SK-N-SH (cell line): ENCODE results near the gene ITGA1.

Source experiments
- EP300 ChIP-seq, 2 experiments: IDR thresholded peaks; 2 replicates each; pipeline versions ENCODE4 v1.4.0 to v1.6.1; 2012; ENCODE audit warnings: borderline replicate concordance in 1 of 2, low read depth in 1 of 2, low read length in 1 of 2
- EZH2phosphoT487 ChIP-seq: fragments of 200-600 bp; sonication (generic); IDR thresholded peaks from 2 replicates; pipeline ENCODE4 v1.6.1; 2017; ENCODE audit warnings: low read depth, mixed run types, mild to moderate bottlenecking, antibody characterized with exemption, moderate library complexity, borderline replicate concordance
- FOXJ3 ChIP-seq: sonication (generic); formaldehyde crosslinking; IDR thresholded peaks from 2 replicates; pipeline ENCODE4 v1.5.1; 2020; ENCODE audit warnings: mild to moderate bottlenecking, missing genetic modification reagents
- MXI1 ChIP-seq: IDR thresholded peaks from 2 replicates; pipeline ENCODE4 v1.6.1; 2012; ENCODE audit warnings: mild to moderate bottlenecking, low read depth, low read length, improper control_type of control experiment
- POLR2AphosphoS5 ChIP-seq: IDR thresholded peaks from 2 replicates; pipeline ENCODE4 v1.6.1; 2012; ENCODE audit warnings: low read depth, low read length
- RFX5 ChIP-seq: IDR thresholded peaks from 2 replicates; pipeline ENCODE4 v1.6.1; 2012; ENCODE audit warnings: mild to moderate bottlenecking, improper control_type of control experiment, low read length
- RXRA ChIP-seq: IDR thresholded peaks from 2 replicates; pipeline ENCODE4 v1.4.0; 2012; ENCODE audit warnings: low read depth, mild to moderate bottlenecking, borderline replicate concordance
- SMC3 ChIP-seq: IDR thresholded peaks from 2 replicates; pipeline ENCODE4 v1.6.1; 2012; ENCODE audit warnings: low read depth, low read length, improper control_type of control experiment
- TAF1 ChIP-seq: IDR thresholded peaks from 2 replicates; pipeline ENCODE4 v1.6.1; 2012; ENCODE audit warnings: low read depth, mild to moderate bottlenecking, low read length, moderate library complexity, borderline replicate concordance
- TCF12 ChIP-seq: IDR thresholded peaks from 2 replicates; pipeline ENCODE4 v1.4.0; 2012
- TF ChIP-seq, protein P1 (sequence below): fragments of 150-350 bp; IDR thresholded peaks from 2 replicates; pipeline ENCODE4 v1.6.1; 2017; ENCODE audit warnings: antibody characterized with exemption, low read length, low read depth, borderline replicate concordance
- TF ChIP-seq, protein P2 (sequence below): IDR thresholded peaks from 2 replicates; pipeline ENCODE4 v1.4.0; 2012; ENCODE audit warnings: low read depth, borderline replicate concordance
- TF ChIP-seq, protein P3 (sequence below): fragments of 200-600 bp; sonication (generic); IDR thresholded peaks from 2 replicates; pipeline ENCODE4 v1.6.1; 2017; ENCODE audit warnings: antibody characterized with exemption, mild to moderate bottlenecking, moderate library complexity

DNA sequence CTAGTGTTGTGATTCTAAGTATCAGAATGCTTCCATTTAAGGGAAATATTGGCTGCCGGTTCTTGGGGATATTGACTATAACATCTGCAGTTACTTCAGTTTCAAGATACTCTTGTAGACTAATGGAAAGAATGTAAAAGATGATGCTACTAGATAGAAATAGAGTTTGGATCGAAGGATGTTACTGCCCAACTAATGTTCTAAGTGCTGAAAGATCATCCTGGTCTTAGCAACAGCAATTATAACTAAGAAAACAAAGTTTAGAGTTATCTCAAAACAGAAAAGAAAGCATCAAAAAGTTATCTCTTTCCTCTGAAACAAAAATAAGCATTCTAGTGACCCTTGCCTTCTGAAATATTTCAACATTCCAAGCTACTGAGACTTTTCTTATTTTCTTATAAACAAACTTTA lies 49.9 kb downstream of the ITGA1 start:
- TF ChIP-seq, protein P1, sequence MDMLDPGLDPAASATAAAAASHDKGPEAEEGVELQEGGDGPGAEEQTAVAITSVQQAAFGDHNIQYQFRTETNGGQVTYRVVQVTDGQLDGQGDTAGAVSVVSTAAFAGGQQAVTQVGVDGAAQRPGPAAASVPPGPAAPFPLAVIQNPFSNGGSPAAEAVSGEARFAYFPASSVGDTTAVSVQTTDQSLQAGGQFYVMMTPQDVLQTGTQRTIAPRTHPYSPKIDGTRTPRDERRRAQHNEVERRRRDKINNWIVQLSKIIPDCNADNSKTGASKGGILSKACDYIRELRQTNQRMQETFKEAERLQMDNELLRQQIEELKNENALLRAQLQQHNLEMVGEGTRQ: no peak
- TF ChIP-seq FOXJ3 (CRISPR knock-in tag) (no peak), EZH2phosphoT487 (no peak), EP300 (IDR thresholded peaks at IDR 0.05; ENCODE audit: borderline replicate concordance in 1 of 2, low read depth in 1 of 2, low read length in 1 of 2) (no peak), RFX5 (no peak), MXI1 (no peak), RXRA (no peak), POLR2AphosphoS5 (no peak), TAF1 (no peak), SMC3 (no peak), TCF12 (no peak)
- TF ChIP-seq, protein P2, sequence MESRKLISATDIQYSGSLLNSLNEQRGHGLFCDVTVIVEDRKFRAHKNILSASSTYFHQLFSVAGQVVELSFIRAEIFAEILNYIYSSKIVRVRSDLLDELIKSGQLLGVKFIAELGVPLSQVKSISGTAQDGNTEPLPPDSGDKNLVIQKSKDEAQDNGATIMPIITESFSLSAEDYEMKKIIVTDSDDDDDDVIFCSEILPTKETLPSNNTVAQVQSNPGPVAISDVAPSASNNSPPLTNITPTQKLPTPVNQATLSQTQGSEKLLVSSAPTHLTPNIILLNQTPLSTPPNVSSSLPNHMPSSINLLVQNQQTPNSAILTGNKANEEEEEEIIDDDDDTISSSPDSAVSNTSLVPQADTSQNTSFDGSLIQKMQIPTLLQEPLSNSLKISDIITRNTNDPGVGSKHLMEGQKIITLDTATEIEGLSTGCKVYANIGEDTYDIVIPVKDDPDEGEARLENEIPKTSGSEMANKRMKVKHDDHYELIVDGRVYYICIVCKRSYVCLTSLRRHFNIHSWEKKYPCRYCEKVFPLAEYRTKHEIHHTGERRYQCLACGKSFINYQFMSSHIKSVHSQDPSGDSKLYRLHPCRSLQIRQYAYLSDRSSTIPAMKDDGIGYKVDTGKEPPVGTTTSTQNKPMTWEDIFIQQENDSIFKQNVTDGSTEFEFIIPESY: no peak
- TF ChIP-seq, protein P3, sequence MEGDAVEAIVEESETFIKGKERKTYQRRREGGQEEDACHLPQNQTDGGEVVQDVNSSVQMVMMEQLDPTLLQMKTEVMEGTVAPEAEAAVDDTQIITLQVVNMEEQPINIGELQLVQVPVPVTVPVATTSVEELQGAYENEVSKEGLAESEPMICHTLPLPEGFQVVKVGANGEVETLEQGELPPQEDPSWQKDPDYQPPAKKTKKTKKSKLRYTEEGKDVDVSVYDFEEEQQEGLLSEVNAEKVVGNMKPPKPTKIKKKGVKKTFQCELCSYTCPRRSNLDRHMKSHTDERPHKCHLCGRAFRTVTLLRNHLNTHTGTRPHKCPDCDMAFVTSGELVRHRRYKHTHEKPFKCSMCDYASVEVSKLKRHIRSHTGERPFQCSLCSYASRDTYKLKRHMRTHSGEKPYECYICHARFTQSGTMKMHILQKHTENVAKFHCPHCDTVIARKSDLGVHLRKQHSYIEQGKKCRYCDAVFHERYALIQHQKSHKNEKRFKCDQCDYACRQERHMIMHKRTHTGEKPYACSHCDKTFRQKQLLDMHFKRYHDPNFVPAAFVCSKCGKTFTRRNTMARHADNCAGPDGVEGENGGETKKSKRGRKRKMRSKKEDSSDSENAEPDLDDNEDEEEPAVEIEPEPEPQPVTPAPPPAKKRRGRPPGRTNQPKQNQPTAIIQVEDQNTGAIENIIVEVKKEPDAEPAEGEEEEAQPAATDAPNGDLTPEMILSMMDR: no peak
